Suprapubic skin (tissue), 4 donors: ENCODE data around the gene SERPINF2. TPM values are rescaled to one million over a fixed set of nuclear protein-coding genes. Genes with fewer than 3 reads are reported as not detected.
"Not testable (repeated sequence)": the region's sequence is repeated elsewhere in the genome, so short reads cannot be mapped to it uniquely, and the experiment has no call there.

ENCODE experiments used
- DNase-seq, 2 donors: peaks; one replicate each; pipeline ENCODE4 v3.0.0-alpha.2; 2019; ENCODE audit warnings: low spot score in 2 of 2
- H3K27ac ChIP-seq: fragments of 200-600 bp; sonication (generic); one replicate; pipeline ENCODE4 v1.5.1; 2019
- H3K27me3 ChIP-seq: fragments of 200-600 bp; sonication (generic); one replicate; pipeline ENCODE4 v1.5.1; 2019
- H3K36me3 ChIP-seq: fragments of 200-600 bp; sonication (generic); one replicate; pipeline ENCODE4 v1.5.1; 2019
- H3K4me1 ChIP-seq: fragments of 200-600 bp; sonication (generic); one replicate; pipeline ENCODE4 v1.5.1; 2019
- H3K4me3 ChIP-seq: fragments of 200-600 bp; sonication (generic); one replicate; pipeline ENCODE4 v1.5.1; 2019; ENCODE audit warnings: mild to moderate bottlenecking
- H3K9me3 ChIP-seq: fragments of 200-600 bp; sonication (generic); one replicate; pipeline ENCODE4 v1.5.1; 2019
- CTCF ChIP-seq, 2 donors: fragments of 200-600 bp in 1 of 2; fragments of 450-650 bp in 1 of 2; sonication (generic) in 1 of 2; IDR thresholded peaks; one replicate each; pipeline ENCODE4 v1.5.1; 2016 to 2019; ENCODE audit warnings: antibody characterized with exemption in 2 of 2, mild to moderate bottlenecking in 1 of 2, moderate library complexity in 1 of 2
- EP300 ChIP-seq: sonication (generic); formaldehyde crosslinking; IDR thresholded peaks from one replicate; pipeline ENCODE4 v1.6.1; 2017; ENCODE audit warnings: antibody characterized with exemption
- POLR2A ChIP-seq, 2 donors: fragments of 450-650 bp; IDR thresholded peaks; one replicate each; pipeline ENCODE4 v1.6.1; 2017; ENCODE audit warnings: antibody characterized with exemption in 2 of 2, mild to moderate bottlenecking in 2 of 2, moderate library complexity in 2 of 2
- POLR2AphosphoS5 ChIP-seq, 3 donors: sonication (generic); formaldehyde crosslinking; IDR thresholded peaks; one replicate each; pipeline ENCODE4 v1.6.1; 2017; ENCODE audit warnings: antibody characterized with exemption in 3 of 3
- WGBS: methylation state at CpG from one replicate; pipeline ENCODE4 v1.1.5; 2018; 5-methylcytosine and 5-hydroxymethylcytosine counted together
- total RNA-seq, 4 donors: library from RNA; depleted of rRNA; stranded (reverse); fragments of >200 nt; gene quantifications; one replicate each; pipeline ENCODE4 v1.1.0, GENCODE V29; 2016

SERPINF2 gene
- total RNA-seq, 4 donors from 2014 or later, result 3.9 to 7.4 (median 5.9) TPM

GRCh38 chr17:1769822-1770477 is 27.3 kb downstream of the SERPINF2 start:
- DNase-seq, result no peak
- peak overlapping the region; percentile 85 for H3K27ac ChIP-seq
- no peaks in the 10 kb centered on the region for H3K9me3 ChIP-seq
- H3K27me3 ChIP-seq, result no peaks in the 10 kb centered on the region
- H3K36me3 ChIP-seq, result peaks cover 21% of the 10 kb centered on the region
- 20% methylated on average over 14 of the region's 21 CpGs for WGBS
- peaks cover 64% of the 10 kb centered on the region for H3K4me1 ChIP-seq
- TF ChIP-seq CTCF (IDR thresholded peaks at IDR 0.05) (no peak), POLR2AphosphoS5 (IDR thresholded peaks at IDR 0.05) (peak in 2 of 3 donors; percentile 8 to 42)
- no peak overlapping the region for H3K4me3 ChIP-seq

- H3K27ac ChIP-seq, result peak overlapping the region; percentile 71
- not testable (repeated sequence) for H3K9me3 ChIP-seq, H3K27me3 ChIP-seq, DNase-seq
- H3K4me3 ChIP-seq, result peak overlapping the region; percentile 5
- WGBS, result 69% methylated on average over 12 of the region's 12 CpGs
- H3K36me3 ChIP-seq, result peaks cover 50% of the 10 kb centered on the region
- H3K4me1 ChIP-seq, result peaks cover 54% of the 10 kb centered on the region
Measured at GRCh38 chr17:1773000-1773695, 30.5 kb downstream of the SERPINF2 start.

GRCh38 chr17:1773696-1774181 is 31.1 kb downstream of the SERPINF2 start:
- WGBS, result 42% methylated on average over 7 of the region's 7 CpGs
- Histone ChIP-seq H3K4me1 (peaks cover 54% of the 10 kb centered on the region), H3K27ac (peak overlapping the region; percentile 71), H3K36me3 (peaks cover 51% of the 10 kb centered on the region), H3K9me3 (no peaks in the 10 kb centered on the region), H3K27me3 (no peaks in the 10 kb centered on the region), H3K4me3 (no peak overlapping the region)
- no peak for DNase-seq
- no peak for TF ChIP-seq CTCF (IDR thresholded peaks at IDR 0.05)
- TF ChIP-seq POLR2AphosphoS5 (IDR thresholded peaks at IDR 0.05), result no peak
- no peak for TF ChIP-seq POLR2A (IDR thresholded peaks at IDR 0.05)
- no peak for TF ChIP-seq EP300

GRCh38 chr17:1774390-1775176 is 31.9 kb downstream of the SERPINF2 start:
- H3K36me3 ChIP-seq, result peaks cover 49% of the 10 kb centered on the region
- no peaks in the 10 kb centered on the region for H3K27me3 ChIP-seq
- H3K27ac ChIP-seq, result no peak overlapping the region
- H3K4me3 ChIP-seq, result no peak overlapping the region
- DNase-seq, result no peak
- WGBS, result 87% methylated on average over 20 of the region's 21 CpGs
- TF ChIP-seq POLR2A (IDR thresholded peaks at IDR 0.05) (no peak), CTCF (IDR thresholded peaks at IDR 0.05) (no peak), EP300 (no peak), POLR2AphosphoS5 (IDR thresholded peaks at IDR 0.05) (no peak)
- peaks cover 57% of the 10 kb centered on the region for H3K4me1 ChIP-seq
- H3K9me3 ChIP-seq, result no peaks in the 10 kb centered on the region

- Histone ChIP-seq H3K27me3 (no peaks in the 10 kb centered on the region), H3K9me3 (no peaks in the 10 kb centered on the region), H3K4me1 (peaks cover 60% of the 10 kb centered on the region), H3K36me3 (peaks cover 45% of the 10 kb centered on the region), H3K27ac (no peak overlapping the region), H3K4me3 (no peak overlapping the region)
- TF ChIP-seq POLR2A (IDR thresholded peaks at IDR 0.05) (no peak), EP300 (no peak), CTCF (IDR thresholded peaks at IDR 0.05) (no peak), POLR2AphosphoS5 (IDR thresholded peaks at IDR 0.05) (no peak)
- 89% methylated on average over 10 of the region's 10 CpGs for WGBS
- no peak for DNase-seq
Measured at GRCh38 chr17:1776328-1776727, 33.7 kb downstream of the SERPINF2 start.
